ENCODE results near the gene CRIM1.

CRIM1 gene

GRCh38 chr2:36329746-36330472, 25.7 kb upstream of the CRIM1 start:
- TF ChIP-seq NFIC (IDR thresholded peaks at IDR 0.05) (no peak; the same call in 1 of the 2 replicates), EGR1 (IDR thresholded peaks at IDR 0.05) (no peak), RAD21 (IDR thresholded peaks at IDR 0.05; ENCODE audit: low read depth) (no peak)
- TF ChIP-seq, protein P1, sequence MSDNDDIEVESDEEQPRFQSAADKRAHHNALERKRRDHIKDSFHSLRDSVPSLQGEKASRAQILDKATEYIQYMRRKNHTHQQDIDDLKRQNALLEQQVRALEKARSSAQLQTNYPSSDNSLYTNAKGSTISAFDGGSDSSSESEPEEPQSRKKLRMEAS (IDR thresholded peaks at IDR 0.05), result no peak

GRCh38 chr2:36330473-36331395, 24.8 kb upstream of the CRIM1 start:
- TF ChIP-seq CEBPB (IDR thresholded peaks at IDR 0.05) (no peak), NFIC (IDR thresholded peaks at IDR 0.05) (no peak), TCF12 (IDR thresholded peaks at IDR 0.05; ENCODE audit: low read depth) (no peak), ZBTB7A (IDR thresholded peaks at IDR 0.05; ENCODE audit: low read depth) (no peak)
- TF ChIP-seq, protein P1 (IDR thresholded peaks at IDR 0.05), result no peak

DNA sequence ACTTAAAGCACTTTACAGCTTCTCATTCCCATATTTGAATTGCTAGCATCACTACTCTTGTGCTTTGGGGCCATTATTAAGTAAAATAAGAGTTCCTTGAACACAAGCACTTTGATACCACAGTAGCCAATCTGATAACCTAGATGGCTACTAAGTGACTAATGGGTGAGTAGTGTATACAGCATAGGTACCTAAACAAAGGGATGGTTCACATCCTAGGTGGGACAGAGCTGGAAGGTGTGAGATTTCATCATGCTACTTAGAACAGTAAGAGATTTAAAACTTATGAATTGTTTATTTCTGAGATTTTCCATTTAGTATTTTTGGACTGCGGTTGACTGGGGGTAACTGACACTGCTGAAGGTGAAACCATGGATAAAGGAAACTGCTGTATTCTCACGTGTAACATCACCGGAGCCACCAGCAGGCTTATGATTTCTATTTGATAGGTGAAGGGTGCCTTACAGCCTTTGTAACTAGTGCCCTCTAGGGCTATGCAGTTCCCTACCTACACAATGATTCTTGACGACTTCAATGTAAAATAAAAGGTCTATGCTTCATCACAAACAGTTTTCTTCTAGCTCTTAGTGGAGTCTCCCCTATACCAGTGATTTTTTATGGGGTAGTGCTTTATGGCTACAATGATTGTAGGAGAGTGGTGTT, 22.1 kb upstream of the CRIM1 start:
- TF ChIP-seq TCF12 (IDR thresholded peaks at IDR 0.05; ENCODE audit: low read depth) (no peak), USF1 (IDR thresholded peaks at IDR 0.05) (no peak), EGR1 (IDR thresholded peaks at IDR 0.05) (no peak), CREB1 (IDR thresholded peaks at IDR 0.05; ENCODE audit: low read depth) (no peak), NFIC (IDR thresholded peaks at IDR 0.05) (no peak), TEAD4 (IDR thresholded peaks at IDR 0.05) (no peak), EP300 (IDR thresholded peaks at IDR 0.05; ENCODE audit: borderline replicate concordance) (no peak), TAF1 (IDR thresholded peaks at IDR 0.05; ENCODE audit: low read depth) (no peak), FOXM1 (IDR thresholded peaks at IDR 0.05; ENCODE audit: borderline replicate concordance, low read depth) (no peak), ZBTB7A (IDR thresholded peaks at IDR 0.05; ENCODE audit: low read depth) (no peak), YY1 (IDR thresholded peaks at IDR 0.05; ENCODE audit: low read depth) (no peak), RAD21 (IDR thresholded peaks at IDR 0.05; ENCODE audit: low read depth) (no peak; the same call in 1 of the 2 replicates), CEBPB (IDR thresholded peaks at IDR 0.05) (no peak)
- TF ChIP-seq, protein P2, sequence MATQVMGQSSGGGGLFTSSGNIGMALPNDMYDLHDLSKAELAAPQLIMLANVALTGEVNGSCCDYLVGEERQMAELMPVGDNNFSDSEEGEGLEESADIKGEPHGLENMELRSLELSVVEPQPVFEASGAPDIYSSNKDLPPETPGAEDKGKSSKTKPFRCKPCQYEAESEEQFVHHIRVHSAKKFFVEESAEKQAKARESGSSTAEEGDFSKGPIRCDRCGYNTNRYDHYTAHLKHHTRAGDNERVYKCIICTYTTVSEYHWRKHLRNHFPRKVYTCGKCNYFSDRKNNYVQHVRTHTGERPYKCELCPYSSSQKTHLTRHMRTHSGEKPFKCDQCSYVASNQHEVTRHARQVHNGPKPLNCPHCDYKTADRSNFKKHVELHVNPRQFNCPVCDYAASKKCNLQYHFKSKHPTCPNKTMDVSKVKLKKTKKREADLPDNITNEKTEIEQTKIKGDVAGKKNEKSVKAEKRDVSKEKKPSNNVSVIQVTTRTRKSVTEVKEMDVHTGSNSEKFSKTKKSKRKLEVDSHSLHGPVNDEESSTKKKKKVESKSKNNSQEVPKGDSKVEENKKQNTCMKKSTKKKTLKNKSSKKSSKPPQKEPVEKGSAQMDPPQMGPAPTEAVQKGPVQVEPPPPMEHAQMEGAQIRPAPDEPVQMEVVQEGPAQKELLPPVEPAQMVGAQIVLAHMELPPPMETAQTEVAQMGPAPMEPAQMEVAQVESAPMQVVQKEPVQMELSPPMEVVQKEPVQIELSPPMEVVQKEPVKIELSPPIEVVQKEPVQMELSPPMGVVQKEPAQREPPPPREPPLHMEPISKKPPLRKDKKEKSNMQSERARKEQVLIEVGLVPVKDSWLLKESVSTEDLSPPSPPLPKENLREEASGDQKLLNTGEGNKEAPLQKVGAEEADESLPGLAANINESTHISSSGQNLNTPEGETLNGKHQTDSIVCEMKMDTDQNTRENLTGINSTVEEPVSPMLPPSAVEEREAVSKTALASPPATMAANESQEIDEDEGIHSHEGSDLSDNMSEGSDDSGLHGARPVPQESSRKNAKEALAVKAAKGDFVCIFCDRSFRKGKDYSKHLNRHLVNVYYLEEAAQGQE (IDR thresholded peaks at IDR 0.05; ENCODE audit: low read depth), result no peak
- TF ChIP-seq, protein P1 (IDR thresholded peaks at IDR 0.05), result no peak

DNA sequence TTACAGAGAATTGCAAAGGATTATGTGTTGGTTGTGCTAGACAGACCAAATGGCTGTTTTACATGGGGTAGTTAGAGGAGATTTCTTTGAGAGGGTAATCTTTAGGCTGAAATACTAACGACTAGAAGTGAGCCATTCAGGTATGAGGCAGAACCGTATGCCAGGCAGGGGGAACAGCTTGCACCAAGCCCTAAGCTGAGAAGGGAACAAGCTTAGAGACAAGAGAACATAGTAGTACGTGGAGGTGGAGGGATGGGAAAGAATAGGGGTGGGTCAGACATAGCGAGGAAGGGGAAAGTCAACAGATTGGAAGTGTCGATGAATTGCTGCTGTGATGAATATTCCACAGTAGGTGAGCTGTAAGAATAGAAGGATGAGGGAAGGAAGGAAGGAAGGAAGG, 20.0 kb upstream of the CRIM1 start:
- no peak for TF ChIP-seq TCF12 (IDR thresholded peaks at IDR 0.05; ENCODE audit: low read depth)
- TF ChIP-seq, protein P2 (IDR thresholded peaks at IDR 0.05; ENCODE audit: low read depth), result no peak
- TF ChIP-seq EP300 (IDR thresholded peaks at IDR 0.05; ENCODE audit: borderline replicate concordance), result no peak
- TF ChIP-seq EGR1 (IDR thresholded peaks at IDR 0.05), result no peak
- TF ChIP-seq, protein P1 (IDR thresholded peaks at IDR 0.05), result no peak
- TF ChIP-seq USF1 (IDR thresholded peaks at IDR 0.05), result no peak
- no peak for TF ChIP-seq TEAD4 (IDR thresholded peaks at IDR 0.05)
- no peak for TF ChIP-seq YY1 (IDR thresholded peaks at IDR 0.05; ENCODE audit: low read depth)
- TF ChIP-seq NFIC (IDR thresholded peaks at IDR 0.05), result no peak
- TF ChIP-seq TAF1 (IDR thresholded peaks at IDR 0.05; ENCODE audit: low read depth), result no peak
- no peak for TF ChIP-seq CEBPB (IDR thresholded peaks at IDR 0.05)
- TF ChIP-seq ZBTB7A (IDR thresholded peaks at IDR 0.05; ENCODE audit: low read depth), result no peak
- TF ChIP-seq RAD21 (IDR thresholded peaks at IDR 0.05; ENCODE audit: low read depth), result no peak
- TF ChIP-seq FOXM1 (IDR thresholded peaks at IDR 0.05; ENCODE audit: borderline replicate concordance, low read depth), result no peak
- TF ChIP-seq CREB1 (IDR thresholded peaks at IDR 0.05; ENCODE audit: low read depth), result no peak
